ENCODE results near the gene PRKAG2.

The PRKAG2 gene

GRCh38 chr7:151632750-151633515 lies 244.0 kb downstream of the PRKAG2 start:
- in situ Hi-C loops (cut with HindIII; ENCODE audit: low sequenced_read_pairs) = no loop called here
- DNase-seq (ENCODE audit: low read depth) = no peak
- no peak for TF ChIP-seq CTCF (IDR thresholded peaks at IDR 0.05; ENCODE audit: low read depth, low read length, missing control alignments)

GRCh38 chr7:151631953-151632749 lies 244.8 kb downstream of the PRKAG2 start:
- DNase-seq (ENCODE audit: low read depth) = no peak
- in situ Hi-C loops (cut with HindIII; ENCODE audit: low sequenced_read_pairs) = no loop called here
- H3K4me3 ChIP-seq (ENCODE audit: low read depth, low read length) = peak overlapping the region; percentile 78
- no peak for TF ChIP-seq CTCF (IDR thresholded peaks at IDR 0.05; ENCODE audit: low read depth, low read length, missing control alignments)

More at GRCh38 chr7:151632750-151633515, 244.0 kb downstream of the PRKAG2 start:
- peak overlapping the region; percentile 78 for H3K4me3 ChIP-seq (ENCODE audit: low read depth, low read length)

GRCh38 chr7:151631570-151631952 lies 245.4 kb downstream of the PRKAG2 start:
- DNase-seq (ENCODE audit: low read depth) = no peak
- peak; percentile 39 for TF ChIP-seq CTCF (IDR thresholded peaks at IDR 0.05; ENCODE audit: low read depth, low read length, missing control alignments)
- in situ Hi-C loops (cut with HindIII; ENCODE audit: low sequenced_read_pairs) = no loop called here
- peak overlapping the region; percentile 78 for H3K4me3 ChIP-seq (ENCODE audit: low read depth, low read length)

GRCh38 chr7:151630851-151631569 lies 245.9 kb downstream of the PRKAG2 start:
- H3K4me3 ChIP-seq (ENCODE audit: low read depth, low read length) = peak overlapping the region; percentile 78
- in situ Hi-C loops (cut with HindIII; ENCODE audit: low sequenced_read_pairs) = no loop called here
- TF ChIP-seq CTCF (IDR thresholded peaks at IDR 0.05; ENCODE audit: low read depth, low read length, missing control alignments) = no peak

GRCh38 chr7:151630358-151630757 lies 246.6 kb downstream of the PRKAG2 start:
- H3K4me3 ChIP-seq (ENCODE audit: low read depth, low read length) = peak overlapping the region; percentile 78
- no peak for TF ChIP-seq CTCF (IDR thresholded peaks at IDR 0.05; ENCODE audit: low read depth, low read length, missing control alignments)
- no peak for DNase-seq (ENCODE audit: low read depth)
- in situ Hi-C loops (cut with HindIII; ENCODE audit: low sequenced_read_pairs) = no loop called here

More at GRCh38 chr7:151630851-151631569, 245.9 kb downstream of the PRKAG2 start:
- no peak for DNase-seq (ENCODE audit: low read depth)

- no peak for TF ChIP-seq CTCF (IDR thresholded peaks at IDR 0.05; ENCODE audit: low read depth, low read length, missing control alignments)
- in situ Hi-C loops (cut with HindIII; ENCODE audit: low sequenced_read_pairs) = no loop called here
- DNase-seq (ENCODE audit: low read depth) = no peak
- no peak overlapping the region for H3K4me3 ChIP-seq (ENCODE audit: low read depth, low read length)
Measured at GRCh38 chr7:151629713-151630272, 247.1 kb downstream of the PRKAG2 start.
